SK-N-MC (cell line): ENCODE results near the gene TCERG1L.

ENCODE experiments used
- EZH2 ChIP-seq: fragments of 200-600 bp; sonication (generic); IDR thresholded peaks from one replicate; pipeline ENCODE4 v1.6.1; 2017; ENCODE audit warnings: antibody characterized with exemption
- POLR2AphosphoS5 ChIP-seq: IDR thresholded peaks from 2 replicates; pipeline ENCODE4 v1.6.1; 2012; ENCODE audit warnings: mild to moderate bottlenecking, low read depth, low read length, borderline replicate concordance

- TF ChIP-seq EZH2 (no peak), POLR2AphosphoS5 (no peak)
Observed at GRCh38 chr10:131062621-131063260, 248.8 kb downstream of the TCERG1L start.
